PFSK-1 (cell line): ENCODE measurements around the gene PI4KA.

Experiments
- FOXP2 ChIP-seq: optimal IDR thresholded peaks from 2 replicates; pipeline ENCODE3; 2011; ENCODE audit warnings: borderline replicate concordance, control low read depth, inconsistent platforms; ENCODE audit not compliant: insufficient read depth; ENCODE audit errors: extremely low read length, extremely low read depth
- POLR2AphosphoS5 ChIP-seq: IDR thresholded peaks from 2 replicates; pipeline ENCODE4 v1.6.1; 2012; ENCODE audit warnings: low read depth, mild to moderate bottlenecking, control low read depth, low read length, moderate library complexity
- SIN3A ChIP-seq: IDR thresholded peaks from 2 replicates; pipeline ENCODE4 v1.6.1; 2012; ENCODE audit warnings: mild to moderate bottlenecking, low read length, moderate library complexity, borderline replicate concordance; ENCODE audit not compliant: insufficient read depth
- TAF1 ChIP-seq: IDR thresholded peaks from 2 replicates; pipeline ENCODE4 v1.6.1; 2012; ENCODE audit warnings: low read length, control low read depth, borderline replicate concordance; ENCODE audit not compliant: insufficient read depth
- TF ChIP-seq, protein P1 (sequence below), 2 experiments: IDR thresholded peaks; 2 replicates each; pipeline versions ENCODE4 v1.6.1 to v1.8.0; 2011 to 2012; ENCODE audit warnings: low read depth in 2 of 2, low read length in 2 of 2, control low read depth in 1 of 2, inconsistent platforms in 1 of 2, mild to moderate bottlenecking in 1 of 2, moderate library complexity in 1 of 2; ENCODE audit not compliant: insufficient read depth in 1 of 2

Gene PI4KA

DNA sequence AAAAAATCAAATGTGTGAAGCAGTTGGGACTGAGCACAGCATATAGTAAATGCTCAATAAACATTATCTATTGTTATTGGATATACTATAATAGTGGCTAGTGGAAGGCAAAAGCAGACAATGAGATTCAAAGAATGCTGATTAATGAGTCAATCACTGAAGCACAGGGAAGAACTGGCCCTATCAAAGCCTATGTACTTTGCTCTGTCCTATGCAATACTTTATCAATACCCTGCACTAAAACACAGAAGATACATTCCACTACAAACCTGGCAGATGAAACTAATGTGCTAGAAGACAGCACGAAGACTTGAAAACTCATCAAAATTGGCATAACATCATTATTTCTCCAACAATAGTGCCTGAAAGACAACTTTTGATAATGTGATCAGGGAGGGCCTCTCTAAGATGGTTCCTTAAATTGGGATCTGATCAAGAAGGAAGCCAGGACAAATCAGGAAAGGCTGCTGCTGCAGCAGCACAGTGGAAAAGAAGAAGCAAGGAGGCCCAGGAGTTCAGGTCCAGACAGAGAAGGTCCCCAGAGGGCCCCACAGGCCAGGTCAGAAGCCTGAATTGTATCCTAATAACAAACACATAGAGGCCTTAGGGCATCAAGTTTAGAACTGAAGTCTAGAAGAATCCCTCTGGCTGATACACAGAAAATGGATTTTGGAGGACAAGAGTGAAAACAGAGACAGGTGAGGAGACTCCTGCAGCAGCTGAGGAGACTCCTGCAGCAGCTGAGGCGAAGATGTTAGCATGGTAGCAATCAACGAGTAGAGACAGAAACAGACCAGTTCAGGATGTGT is 18.6 kb downstream of the PI4KA start:
- TF ChIP-seq POLR2AphosphoS5 (no peak), SIN3A (no peak), FOXP2 (no peak), TAF1 (no peak)
- TF ChIP-seq, protein P1, sequence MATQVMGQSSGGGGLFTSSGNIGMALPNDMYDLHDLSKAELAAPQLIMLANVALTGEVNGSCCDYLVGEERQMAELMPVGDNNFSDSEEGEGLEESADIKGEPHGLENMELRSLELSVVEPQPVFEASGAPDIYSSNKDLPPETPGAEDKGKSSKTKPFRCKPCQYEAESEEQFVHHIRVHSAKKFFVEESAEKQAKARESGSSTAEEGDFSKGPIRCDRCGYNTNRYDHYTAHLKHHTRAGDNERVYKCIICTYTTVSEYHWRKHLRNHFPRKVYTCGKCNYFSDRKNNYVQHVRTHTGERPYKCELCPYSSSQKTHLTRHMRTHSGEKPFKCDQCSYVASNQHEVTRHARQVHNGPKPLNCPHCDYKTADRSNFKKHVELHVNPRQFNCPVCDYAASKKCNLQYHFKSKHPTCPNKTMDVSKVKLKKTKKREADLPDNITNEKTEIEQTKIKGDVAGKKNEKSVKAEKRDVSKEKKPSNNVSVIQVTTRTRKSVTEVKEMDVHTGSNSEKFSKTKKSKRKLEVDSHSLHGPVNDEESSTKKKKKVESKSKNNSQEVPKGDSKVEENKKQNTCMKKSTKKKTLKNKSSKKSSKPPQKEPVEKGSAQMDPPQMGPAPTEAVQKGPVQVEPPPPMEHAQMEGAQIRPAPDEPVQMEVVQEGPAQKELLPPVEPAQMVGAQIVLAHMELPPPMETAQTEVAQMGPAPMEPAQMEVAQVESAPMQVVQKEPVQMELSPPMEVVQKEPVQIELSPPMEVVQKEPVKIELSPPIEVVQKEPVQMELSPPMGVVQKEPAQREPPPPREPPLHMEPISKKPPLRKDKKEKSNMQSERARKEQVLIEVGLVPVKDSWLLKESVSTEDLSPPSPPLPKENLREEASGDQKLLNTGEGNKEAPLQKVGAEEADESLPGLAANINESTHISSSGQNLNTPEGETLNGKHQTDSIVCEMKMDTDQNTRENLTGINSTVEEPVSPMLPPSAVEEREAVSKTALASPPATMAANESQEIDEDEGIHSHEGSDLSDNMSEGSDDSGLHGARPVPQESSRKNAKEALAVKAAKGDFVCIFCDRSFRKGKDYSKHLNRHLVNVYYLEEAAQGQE (IDR thresholded peaks at IDR 0.05; ENCODE audit: insufficient read depth in 1 of 2, low read depth in 2 of 2, low read length in 2 of 2) = no peak

DNA sequence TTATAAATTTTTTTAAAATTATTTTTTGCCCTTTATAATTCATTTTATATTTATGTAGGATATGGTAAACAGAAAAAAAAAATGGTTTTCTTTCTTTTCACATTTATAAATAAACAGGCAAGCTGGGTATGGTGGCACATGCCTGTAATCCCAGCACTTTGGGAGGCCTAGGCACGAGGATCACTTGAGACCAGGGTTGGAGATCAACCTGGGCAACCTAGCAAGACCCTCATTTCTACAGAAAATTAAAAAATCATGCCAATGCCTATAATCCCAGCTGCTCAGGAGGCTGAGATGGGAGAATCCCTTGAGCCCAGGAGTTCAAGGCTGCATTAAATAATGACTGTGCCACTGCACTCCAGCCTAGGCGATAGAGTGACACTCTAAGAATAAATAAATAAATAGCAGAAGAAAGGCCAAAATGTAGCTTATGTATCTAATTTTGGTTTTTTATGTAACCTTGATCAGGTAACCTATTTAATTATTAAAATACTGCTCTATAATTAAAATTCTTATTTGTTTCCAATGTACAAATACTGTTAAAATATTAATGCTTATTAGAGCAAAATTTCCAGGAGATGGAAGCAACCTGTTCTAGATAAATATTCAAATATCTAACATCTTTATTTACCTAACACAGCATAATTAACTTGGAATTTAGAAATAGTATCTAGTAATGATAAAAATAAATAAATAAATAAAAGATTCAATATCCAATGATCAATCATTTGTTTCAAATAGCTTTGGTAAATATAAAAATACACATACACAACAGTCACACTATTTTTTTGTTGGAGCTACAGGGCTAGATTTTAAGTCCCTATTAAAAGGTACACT is 21.4 kb downstream of the PI4KA start:
- TF ChIP-seq POLR2AphosphoS5 (no peak), SIN3A (no peak), FOXP2 (no peak), TAF1 (no peak)
- TF ChIP-seq, protein P1 (IDR thresholded peaks at IDR 0.05; ENCODE audit: insufficient read depth in 1 of 2, low read depth in 2 of 2, low read length in 2 of 2) = no peak

DNA sequence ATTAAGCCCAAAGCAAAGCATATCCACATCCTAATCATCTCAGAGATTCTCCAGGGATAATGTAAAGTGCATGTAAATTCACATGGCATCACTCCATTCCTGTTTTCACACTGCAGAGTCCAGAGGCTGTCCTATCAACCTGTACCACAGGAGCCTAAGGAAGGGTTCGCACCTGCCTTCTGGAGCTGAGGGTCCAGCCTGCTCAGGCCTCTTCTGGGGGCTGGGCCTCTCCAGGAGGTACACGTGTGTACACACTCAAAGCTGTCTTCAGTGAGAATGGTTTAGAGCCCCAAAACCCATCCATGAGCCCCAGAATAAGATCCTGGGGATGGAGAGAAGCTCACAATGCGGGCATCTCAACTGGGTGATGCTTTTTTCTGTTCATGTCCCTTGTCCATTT is 23.9 kb downstream of the PI4KA start:
- TF ChIP-seq POLR2AphosphoS5 (no peak), SIN3A (no peak), TAF1 (no peak), FOXP2 (no peak)
- TF ChIP-seq, protein P1 (IDR thresholded peaks at IDR 0.05; ENCODE audit: insufficient read depth in 1 of 2, low read depth in 2 of 2, low read length in 2 of 2) = no peak

DNA sequence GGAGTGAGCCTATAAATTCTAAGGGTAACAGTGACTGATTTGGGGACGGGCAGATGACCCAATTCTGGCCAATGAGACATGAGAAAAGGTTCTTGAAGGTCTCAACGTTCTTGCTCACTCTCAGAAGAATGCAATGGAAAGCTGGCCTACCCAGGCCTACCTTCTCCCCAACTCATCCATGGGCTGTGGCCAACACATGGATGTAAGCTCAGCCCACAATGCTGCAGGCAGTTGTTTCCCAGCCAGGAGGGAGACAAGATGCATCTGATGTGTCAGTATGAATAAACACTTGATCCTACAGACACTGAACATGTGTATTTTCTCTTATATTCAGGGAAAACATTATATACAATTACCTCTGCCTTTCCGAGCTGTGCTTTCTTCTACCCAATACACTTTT is 24.4 kb downstream of the PI4KA start:
- TF ChIP-seq FOXP2 = no peak
- TF ChIP-seq, protein P1 (IDR thresholded peaks at IDR 0.05; ENCODE audit: insufficient read depth in 1 of 2, low read depth in 2 of 2, low read length in 2 of 2) = no peak
- no peak for TF ChIP-seq SIN3A
- no peak for TF ChIP-seq POLR2AphosphoS5
- no peak for TF ChIP-seq TAF1
